ENCODE results near the gene NEURL1. TPM values are rescaled to one million over a fixed set of nuclear protein-coding genes. Genes with fewer than 3 reads are reported as not detected.

The NEURL1 gene
- total RNA-seq, 4 donors from 2014 or later, result 0.19 TPM; not detected in 3

- Histone ChIP-seq H3K27me3 (peaks cover 0 to 52% (median 0%) of the 10 kb centered on the region in 4 donors), H3K4me1 (no peaks in the 10 kb centered on the region), H3K27ac (no peak overlapping the region), H3K4me3 (no peak overlapping the region), H3K9me3 (no peaks in the 10 kb centered on the region), H3K36me3 (no peaks in the 10 kb centered on the region)
- no peak for TF ChIP-seq POLR2A (IDR thresholded peaks at IDR 0.05)
- TF ChIP-seq CTCF (IDR thresholded peaks at IDR 0.05), result no peak
- no peak for DNase-seq
- intact Hi-C loops (cut with DNase I), result no loop called here
- WGBS, 2 donors, result 43 to 77% methylated on average over 7 to 9 of the region's 10 CpGs
These were observed 10.8 kb downstream of the NEURL1 start for GRCh38 chr10:103504181-103504783.

GRCh38 chr10:103506061-103506460 is 12.6 kb downstream of the NEURL1 start:
- Histone ChIP-seq H3K27me3 (peaks cover 0 to 34% (median 0%) of the 10 kb centered on the region in 4 donors), H3K4me1 (no peaks in the 10 kb centered on the region), H3K36me3 (no peaks in the 10 kb centered on the region), H3K4me3 (no peak overlapping the region), H3K27ac (no peak overlapping the region), H3K9me3 (no peaks in the 10 kb centered on the region)
- TF ChIP-seq POLR2A (IDR thresholded peaks at IDR 0.05), result no peak
- no peak for TF ChIP-seq CTCF (IDR thresholded peaks at IDR 0.05)
- WGBS, 2 donors, result 81 to 83% methylated on average over 4 of the region's 4 CpGs
- no peak for DNase-seq
- intact Hi-C loops (cut with DNase I), result no loop called here

DNA sequence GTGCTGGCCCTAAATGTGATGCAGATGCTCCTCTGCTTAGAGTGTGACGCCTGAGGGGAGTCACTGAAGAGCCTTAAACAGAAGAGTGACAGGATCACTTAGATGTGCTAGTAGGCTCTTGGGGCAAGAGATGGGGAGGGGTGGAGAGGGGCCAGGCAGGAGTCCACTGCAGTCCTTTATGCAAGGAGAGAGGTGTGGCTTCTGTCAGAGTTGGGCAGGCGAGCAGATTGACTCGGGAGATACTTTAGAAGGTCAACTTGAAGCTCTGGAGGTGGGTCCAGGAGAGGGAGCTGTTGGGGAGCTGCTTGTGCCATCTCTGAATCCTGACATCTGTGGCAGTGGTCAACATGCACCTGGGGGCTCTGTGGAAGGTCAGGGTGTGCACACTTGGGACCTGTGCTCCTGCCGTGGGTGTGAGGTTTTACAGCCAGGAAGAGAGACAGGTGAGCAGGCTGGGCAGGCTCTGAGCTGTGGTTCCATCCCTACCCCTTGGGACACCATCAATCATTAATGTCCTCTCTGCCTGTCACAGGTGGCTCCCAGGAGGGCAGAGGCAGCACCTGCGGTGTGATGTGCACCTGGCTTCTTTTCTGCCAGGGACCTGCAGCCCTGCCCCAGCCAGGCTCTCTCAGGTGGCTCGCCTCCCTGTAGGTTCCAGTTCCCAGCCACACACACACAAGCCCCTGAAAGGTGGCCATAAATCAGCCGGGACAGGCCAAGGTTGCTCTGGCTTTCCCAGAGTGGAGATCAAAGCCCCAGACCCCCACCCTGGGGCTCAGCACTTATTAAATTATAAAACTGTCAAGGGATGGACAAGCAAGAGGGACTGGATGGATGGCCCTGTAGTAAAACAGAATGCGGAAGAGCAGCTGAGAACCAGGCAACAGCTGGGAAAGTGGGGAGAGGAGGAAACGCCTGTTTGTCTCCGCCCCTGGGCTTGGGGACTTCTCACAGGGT is 14.0 kb downstream of the NEURL1 start:
- Histone ChIP-seq H3K4me1 (no peaks in the 10 kb centered on the region), H3K4me3 (no peak overlapping the region), H3K36me3 (no peaks in the 10 kb centered on the region), H3K27ac (no peak overlapping the region), H3K9me3 (no peaks in the 10 kb centered on the region), H3K27me3 (peaks cover 0 to 27% (median 0%) of the 10 kb centered on the region in 4 donors)
- TF ChIP-seq POLR2A (IDR thresholded peaks at IDR 0.05), result no peak
- no peak for TF ChIP-seq CTCF (IDR thresholded peaks at IDR 0.05)
- DNase-seq, result no peak
- 67 to 85% methylated on average over 6 to 10 of the region's 10 CpGs for WGBS, 2 donors
- intact Hi-C loops (cut with DNase I), result no loop called here

- no peaks in the 10 kb centered on the region for H3K9me3 ChIP-seq
- no peak overlapping the region for H3K4me3 ChIP-seq
- DNase-seq, result no peak
- no peak for TF ChIP-seq CTCF (IDR thresholded peaks at IDR 0.05)
- TF ChIP-seq POLR2A (IDR thresholded peaks at IDR 0.05), result no peak
- H3K27me3 ChIP-seq, result peaks cover 0 to 21% (median 0%) of the 10 kb centered on the region in 4 donors
- WGBS, 2 donors, result 92% methylated on average over 2 of the region's 8 CpGs; no CpG with 5 or more reads in 1 of the 2 donors
- peaks cover 0 to 8% (median 0%) of the 10 kb centered on the region in 3 donors for H3K4me1 ChIP-seq
- H3K36me3 ChIP-seq, result no peaks in the 10 kb centered on the region
- no peak overlapping the region for H3K27ac ChIP-seq
- intact Hi-C loops (cut with DNase I), result no loop called here
These were observed 16.7 kb downstream of the NEURL1 start for GRCh38 chr10:103510046-103510685.

Measured in esophagus squamous epithelium (tissue), 5 donors.